Measurements from ENCODE around the gene CLMN. TPM values are rescaled to one million over a fixed set of nuclear protein-coding genes. Genes with fewer than 3 reads are reported as not detected.

The CLMN gene
- total and polyA plus RNA-seq, 2 of the 13 experiments (the other 11 are each of a cell fraction or from before 2014, with no cell fraction given), result 15.1 to 16.7 TPM

DNA sequence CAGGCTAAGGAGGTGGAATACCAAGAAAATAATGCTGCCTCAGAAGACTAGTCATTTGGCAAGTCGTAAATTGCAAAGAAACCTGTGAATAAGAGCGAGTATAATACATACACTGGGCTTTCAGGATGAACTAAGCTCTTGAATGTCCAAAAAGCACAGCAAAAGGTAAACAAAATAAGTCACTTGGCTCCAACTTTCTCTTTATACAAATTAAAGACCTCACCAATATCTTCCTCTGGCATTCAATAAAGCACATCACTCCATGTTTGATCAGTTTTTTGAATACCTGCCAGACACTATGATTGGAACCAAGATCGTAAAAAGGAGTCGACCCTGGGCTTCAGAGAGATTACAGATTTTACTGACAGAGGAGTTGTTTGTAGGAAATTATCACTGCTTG is 165.8 kb downstream of the CLMN start (continued):
- TF ChIP-seq, protein P1, sequence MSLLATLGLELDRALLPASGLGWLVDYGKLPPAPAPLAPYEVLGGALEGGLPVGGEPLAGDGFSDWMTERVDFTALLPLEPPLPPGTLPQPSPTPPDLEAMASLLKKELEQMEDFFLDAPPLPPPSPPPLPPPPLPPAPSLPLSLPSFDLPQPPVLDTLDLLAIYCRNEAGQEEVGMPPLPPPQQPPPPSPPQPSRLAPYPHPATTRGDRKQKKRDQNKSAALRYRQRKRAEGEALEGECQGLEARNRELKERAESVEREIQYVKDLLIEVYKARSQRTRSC (CRISPR knock-in tag; IDR thresholded peaks at IDR 0.05; ENCODE audit: low read depth), result no peak
- TF ChIP-seq, protein P2, sequence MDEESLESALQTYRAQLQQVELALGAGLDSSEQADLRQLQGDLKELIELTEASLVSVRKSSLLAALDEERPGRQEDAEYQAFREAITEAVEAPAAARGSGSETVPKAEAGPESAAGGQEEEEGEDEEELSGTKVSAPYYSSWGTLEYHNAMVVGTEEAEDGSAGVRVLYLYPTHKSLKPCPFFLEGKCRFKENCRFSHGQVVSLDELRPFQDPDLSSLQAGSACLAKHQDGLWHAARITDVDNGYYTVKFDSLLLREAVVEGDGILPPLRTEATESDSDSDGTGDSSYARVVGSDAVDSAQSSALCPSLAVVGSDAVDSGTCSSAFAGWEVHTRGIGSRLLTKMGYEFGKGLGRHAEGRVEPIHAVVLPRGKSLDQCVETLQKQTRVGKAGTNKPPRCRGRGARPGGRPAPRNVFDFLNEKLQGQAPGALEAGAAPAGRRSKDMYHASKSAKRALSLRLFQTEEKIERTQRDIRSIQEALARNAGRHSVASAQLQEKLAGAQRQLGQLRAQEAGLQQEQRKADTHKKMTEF (CRISPR knock-in tag; IDR thresholded peaks at IDR 0.05), result no peak
- TF ChIP-seq ZNF83 (CRISPR knock-in tag; IDR thresholded peaks at IDR 0.05; ENCODE audit: borderline replicate concordance) (no peak), MAFG (CRISPR knock-in tag; IDR thresholded peaks at IDR 0.05) (no peak), PRMT3 (CRISPR knock-in tag; IDR thresholded peaks at IDR 0.05; ENCODE audit: borderline replicate concordance, low read depth) (no peak), SP1 (IDR thresholded peaks at IDR 0.05) (no peak), SP1 (CRISPR knock-in tag; IDR thresholded peaks at IDR 0.05) (no peak), PPARG (CRISPR knock-in tag; conservative IDR thresholded peaks at IDR 0.05) (no peak)
- TF ChIP-seq, protein P3, sequence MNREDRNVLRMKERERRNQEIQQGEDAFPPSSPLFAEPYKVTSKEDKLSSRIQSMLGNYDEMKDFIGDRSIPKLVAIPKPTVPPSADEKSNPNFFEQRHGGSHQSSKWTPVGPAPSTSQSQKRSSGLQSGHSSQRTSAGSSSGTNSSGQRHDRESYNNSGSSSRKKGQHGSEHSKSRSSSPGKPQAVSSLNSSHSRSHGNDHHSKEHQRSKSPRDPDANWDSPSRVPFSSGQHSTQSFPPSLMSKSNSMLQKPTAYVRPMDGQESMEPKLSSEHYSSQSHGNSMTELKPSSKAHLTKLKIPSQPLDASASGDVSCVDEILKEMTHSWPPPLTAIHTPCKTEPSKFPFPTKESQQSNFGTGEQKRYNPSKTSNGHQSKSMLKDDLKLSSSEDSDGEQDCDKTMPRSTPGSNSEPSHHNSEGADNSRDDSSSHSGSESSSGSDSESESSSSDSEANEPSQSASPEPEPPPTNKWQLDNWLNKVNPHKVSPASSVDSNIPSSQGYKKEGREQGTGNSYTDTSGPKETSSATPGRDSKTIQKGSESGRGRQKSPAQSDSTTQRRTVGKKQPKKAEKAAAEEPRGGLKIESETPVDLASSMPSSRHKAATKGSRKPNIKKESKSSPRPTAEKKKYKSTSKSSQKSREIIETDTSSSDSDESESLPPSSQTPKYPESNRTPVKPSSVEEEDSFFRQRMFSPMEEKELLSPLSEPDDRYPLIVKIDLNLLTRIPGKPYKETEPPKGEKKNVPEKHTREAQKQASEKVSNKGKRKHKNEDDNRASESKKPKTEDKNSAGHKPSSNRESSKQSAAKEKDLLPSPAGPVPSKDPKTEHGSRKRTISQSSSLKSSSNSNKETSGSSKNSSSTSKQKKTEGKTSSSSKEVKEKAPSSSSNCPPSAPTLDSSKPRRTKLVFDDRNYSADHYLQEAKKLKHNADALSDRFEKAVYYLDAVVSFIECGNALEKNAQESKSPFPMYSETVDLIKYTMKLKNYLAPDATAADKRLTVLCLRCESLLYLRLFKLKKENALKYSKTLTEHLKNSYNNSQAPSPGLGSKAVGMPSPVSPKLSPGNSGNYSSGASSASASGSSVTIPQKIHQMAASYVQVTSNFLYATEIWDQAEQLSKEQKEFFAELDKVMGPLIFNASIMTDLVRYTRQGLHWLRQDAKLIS (CRISPR knock-in tag; IDR thresholded peaks at IDR 0.05), result no peak

Measured in HepG2 (cell line).